ENCODE measurements around the gene MICU1.

The MICU1 gene

DNA sequence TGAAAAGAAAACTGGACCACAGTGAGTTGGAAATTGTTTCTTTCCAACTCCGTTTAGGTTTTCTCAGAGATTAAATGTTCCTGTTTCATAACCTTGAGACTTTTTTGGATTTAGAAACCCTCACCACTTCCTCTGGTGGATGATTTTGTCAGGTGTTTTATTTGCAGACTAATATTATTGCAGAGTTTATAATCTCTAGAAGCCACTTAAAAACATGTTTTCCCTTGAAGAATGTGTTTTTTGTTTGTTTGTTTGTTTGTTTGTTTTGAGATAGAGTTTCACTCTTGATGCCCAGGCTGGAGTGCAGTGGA lies 520 bp upstream of the MICU1 start:
- no peak for DNase-seq (ENCODE audit: low spot score)

DNA sequence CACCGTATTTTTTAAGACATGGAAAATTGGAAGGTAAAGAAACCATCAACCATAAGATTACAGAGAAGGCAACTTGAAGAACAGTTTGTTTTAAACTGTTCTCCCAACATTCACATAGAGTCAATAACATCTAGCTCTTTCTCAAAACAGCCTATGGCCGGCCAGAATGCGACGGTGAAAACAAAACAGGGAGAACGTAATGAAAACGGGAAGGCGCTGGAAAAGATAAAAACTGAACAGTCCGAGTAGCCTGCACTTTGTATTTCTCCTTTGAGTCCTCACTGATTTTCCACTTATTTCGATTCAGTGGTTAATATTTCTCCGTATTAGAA lies 637 bp downstream of the MICU1 start:
- DNase-seq (ENCODE audit: low spot score), result no peak

DNA sequence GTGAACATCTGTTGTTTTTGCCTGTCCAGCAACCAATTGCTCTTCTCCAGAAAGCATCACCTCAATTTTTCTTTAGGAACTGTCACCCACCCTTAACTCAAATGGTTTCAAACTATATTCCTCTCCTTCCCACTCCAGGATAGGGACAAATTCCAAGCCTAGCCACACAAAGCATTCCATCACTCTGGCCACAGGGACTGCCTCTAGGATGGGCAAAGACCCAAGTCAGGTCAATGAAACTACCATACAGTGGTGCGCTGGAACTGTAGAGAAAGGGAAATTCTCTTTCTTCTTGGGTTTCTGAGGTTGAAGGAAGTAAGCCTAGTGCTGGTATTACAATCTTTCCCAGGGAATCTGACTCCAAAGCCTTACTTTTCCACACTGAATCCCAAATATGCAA lies 3.6 kb downstream of the MICU1 start:
- no peak for DNase-seq (ENCODE audit: low spot score)

DNA sequence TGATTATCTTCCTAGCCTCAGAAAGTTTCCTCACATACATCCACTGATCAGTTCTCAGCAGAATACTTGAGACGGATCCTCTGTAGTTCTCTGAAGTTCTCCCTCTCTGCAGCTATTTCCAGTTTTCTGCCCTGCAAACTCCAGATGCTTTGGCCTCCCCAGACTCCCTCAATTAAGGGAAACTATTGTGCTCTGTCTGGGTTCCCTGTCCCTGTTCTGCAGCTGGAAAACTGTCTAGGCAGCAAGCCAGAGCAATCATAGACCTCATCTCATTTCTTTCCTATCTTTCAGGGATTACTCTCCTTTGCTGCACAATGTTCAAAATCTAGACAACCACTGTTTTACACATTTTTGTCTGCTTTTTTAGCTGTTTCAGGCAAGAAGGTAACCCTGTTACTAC lies 9.2 kb downstream of the MICU1 start:
- DNase-seq (ENCODE audit: low spot score), result no peak

DNA sequence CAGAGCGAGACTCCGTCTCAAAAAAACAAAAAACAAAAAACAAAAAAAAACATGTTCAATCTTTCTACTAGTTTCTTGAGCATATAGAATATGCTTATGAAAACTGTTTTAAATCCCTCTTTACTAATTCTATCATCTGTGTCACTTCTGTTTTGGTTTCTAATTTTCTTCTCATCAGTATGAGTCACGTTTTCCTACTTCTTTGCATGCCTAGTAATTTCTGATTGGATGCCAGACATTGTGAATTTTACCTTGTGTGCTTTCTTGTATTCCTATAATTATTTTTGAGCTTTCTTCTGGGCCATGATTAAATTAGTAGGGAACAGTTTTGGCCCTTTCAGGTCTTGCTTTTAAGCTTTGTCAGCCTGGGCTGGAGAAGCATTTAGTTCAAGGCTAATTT lies 9.9 kb downstream of the MICU1 start:
- DNase-seq (ENCODE audit: low spot score), result no peak

DNA sequence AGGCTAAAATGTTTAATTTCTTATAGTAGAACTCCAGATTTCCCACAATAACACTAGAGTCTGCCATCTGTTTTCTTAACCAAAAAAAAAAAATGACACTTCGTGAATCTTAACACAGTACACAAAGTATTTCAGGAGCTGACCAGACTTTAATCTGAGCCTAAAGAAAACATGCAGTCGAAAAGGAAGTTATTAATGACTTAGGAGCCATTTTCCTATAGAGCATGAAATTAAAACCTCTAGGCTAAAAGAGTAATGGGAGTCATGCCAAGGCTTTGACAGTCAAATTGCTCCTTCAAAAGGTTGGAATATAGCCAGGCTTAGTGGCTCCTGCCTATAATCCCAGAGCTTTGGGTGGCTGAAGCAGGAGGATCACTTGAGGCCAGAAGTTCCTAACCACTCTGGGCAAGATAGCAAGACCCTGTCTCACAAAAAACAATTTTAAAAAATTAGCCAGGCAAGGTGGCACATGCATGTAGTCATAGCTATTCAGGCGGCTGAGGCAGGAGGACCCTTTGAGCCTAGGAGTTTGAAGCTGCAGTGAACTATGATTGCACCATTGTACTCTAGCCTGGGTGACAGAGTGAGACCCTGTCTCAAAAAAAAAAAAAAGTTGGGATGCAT lies 13.6 kb downstream of the MICU1 start:
- DNase-seq (ENCODE audit: low spot score), result no peak

DNA sequence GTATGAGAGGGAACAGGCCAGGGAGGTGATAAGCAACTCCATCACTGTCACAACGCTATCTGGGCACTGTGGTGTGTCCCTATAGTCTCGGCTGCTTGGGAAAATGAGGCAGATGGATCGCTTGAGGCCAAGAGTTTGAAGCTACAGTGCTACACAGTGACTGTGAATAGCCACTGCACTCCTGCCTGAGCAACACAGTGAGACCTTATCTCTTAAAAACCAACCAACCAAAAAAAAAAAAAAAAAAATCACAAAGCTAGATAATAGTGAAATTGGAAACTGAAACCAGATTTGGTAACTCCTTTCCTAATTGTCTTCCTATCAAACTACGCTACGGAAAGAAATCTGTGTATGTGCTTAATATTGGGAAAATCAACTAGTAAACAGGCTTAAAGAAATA lies 14.1 kb downstream of the MICU1 start:
- no peak for DNase-seq (ENCODE audit: low spot score)

DNA sequence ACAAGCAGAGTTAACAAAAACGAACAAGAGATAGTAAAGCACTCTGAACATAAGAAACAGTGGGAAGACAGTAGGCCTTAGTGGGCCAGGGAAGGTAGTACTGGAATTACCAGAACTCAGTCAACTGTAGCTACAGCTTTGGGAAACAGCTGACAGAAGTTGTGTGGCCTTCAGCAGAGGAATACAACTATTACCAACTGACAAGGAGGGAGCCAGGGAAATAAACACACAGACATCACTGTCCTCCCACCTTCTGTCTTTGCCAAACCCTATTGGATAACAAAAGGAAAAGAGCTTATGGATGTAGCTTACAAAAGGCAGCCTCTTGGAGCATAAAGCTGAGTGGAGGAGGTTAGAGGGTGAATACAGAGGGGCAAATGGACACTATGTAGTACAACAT lies 15.4 kb downstream of the MICU1 start:
- DNase-seq (ENCODE audit: low spot score), result no peak

DNA sequence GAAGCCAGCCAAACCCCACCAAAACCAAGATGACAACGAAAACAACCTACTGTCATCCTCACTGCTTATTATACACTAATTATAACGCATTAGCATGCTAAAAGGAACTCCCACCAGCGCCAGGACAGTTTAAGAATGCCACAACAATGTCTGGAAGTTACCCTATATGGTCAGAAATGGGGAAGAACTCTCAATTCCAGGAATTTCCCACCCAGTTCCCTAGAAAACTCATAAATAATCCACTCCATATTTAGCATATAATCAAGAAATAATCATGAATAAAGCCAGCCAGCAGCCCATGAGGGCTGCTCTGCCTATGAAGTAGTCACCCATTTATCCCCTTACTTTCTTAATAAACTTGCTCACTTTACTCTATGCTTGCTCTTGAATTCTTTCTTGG lies 20.8 kb downstream of the MICU1 start:
- DNase-seq (ENCODE audit: low spot score), result no peak

DNA sequence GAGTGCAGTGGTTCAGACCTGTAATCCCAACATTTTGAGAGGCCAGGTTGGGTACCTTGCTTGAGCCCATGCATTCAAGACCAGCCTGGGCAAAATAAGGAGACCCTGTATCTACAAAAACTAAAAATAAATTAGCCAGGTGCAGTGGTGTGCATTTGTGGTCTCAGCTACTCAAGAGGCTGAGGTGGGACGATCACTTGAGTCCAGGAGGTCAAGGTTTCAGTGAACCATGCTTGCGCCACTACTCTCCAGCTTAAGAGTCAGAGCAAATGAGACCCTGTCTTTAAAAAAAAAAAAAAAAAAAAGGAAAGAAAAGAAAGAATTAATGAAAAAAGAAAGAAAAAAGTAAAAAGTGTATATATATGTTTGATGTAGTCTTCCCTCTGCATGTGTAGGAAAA lies 24.7 kb downstream of the MICU1 start:
- DNase-seq (ENCODE audit: low spot score), result no peak

DNA sequence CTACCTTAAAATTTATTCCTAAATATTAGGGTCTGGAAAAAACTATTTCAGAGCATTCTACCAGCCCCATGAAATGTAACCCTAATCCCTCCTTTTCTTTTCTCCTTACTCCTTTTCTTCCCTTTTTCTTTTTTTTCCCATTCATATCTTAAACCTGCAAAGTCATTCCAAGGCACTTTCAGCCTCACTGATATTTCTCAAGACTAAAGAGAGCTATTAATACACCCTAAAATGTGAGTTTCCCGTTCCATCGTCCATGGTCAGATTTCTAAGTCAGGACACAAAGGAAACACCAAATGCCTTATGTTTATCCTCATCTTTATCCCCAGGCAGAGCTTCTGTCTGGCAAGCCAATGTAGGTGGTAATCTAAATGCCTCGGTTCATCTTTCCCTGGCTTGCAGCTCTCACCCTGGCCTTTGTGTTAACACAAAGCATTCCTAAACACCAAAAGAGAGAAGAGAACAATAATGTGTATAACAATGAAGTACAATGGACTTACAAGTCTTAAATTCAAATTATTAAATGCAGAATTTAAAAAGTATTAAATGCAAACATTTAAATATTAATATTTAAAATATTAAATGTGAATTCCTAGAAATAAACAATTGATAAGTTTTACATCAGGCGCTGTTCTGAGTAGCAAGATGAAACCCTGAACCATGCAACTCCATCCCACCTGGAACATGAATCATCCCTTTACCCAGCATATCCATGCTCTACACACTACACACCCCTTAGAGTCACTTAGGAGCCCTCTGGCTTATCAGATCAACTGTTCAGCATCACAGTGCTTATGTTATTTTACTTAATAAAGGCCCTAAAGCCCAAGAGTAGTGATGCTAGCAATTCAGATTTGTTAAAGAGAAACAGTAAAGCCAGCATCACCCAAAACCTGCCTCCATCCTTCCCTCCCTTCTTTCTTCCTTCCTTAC lies 26.8 kb downstream of the MICU1 start:
- no peak for DNase-seq (ENCODE audit: low spot score)

DNA sequence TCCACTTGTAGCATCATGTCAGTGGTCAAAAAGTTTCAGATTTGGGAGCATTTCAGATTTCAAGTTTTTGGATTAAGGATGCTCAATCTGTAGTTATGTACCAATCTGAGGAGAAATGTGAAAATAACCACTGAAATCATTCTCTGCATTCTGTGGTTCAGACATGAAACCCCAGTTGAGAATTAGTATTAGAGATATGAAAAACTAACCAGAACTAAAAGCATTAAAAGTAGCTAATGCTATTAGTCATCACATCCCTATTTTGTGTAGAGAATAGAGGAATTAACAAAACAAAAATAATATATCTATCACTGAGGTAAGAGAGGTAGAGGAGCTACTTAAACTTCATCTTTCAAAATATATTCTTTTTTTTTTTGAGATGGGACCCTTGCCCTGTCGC lies 28.0 kb downstream of the MICU1 start:
- DNase-seq (ENCODE audit: low spot score), result no peak

DNA sequence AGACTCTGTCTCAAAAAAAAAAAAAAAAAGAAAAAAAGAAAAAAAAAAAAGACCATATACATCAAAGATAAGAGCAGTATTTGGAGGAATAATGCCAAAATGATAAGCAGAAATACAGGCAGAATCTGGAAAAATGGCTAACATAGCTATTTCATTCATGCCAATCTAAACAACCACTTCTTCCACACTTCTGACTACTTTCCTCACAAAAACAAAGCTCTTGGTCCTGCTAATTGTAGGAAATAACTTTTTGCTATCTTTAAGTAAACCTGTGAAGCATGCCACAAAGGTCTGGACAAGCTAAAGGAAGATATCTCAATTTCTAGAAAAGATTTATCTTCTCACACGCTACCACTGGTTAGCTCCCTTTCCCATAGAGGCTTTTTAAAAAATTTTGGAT lies 30.4 kb downstream of the MICU1 start:
- DNase-seq (ENCODE audit: low spot score), result no peak

DNA sequence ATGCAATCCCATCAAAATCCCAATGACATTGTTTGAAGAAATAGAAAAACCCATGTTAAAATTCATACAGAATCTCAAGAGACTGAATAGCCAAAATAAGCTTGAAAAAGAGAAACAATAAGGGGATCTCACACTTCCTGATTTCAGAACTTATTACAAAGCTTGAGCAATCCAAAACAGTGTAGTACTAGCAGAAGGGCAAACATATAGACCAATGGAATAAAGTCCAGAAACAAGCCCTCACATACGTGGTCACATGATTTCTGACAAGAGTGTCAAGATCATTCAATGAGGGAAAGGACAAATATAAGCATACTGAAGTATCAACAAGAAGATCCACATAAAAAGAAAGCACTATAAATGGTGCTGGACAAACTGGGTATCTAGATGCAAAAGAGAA lies 31.9 kb downstream of the MICU1 start:
- DNase-seq (ENCODE audit: low spot score), result no peak

DNA sequence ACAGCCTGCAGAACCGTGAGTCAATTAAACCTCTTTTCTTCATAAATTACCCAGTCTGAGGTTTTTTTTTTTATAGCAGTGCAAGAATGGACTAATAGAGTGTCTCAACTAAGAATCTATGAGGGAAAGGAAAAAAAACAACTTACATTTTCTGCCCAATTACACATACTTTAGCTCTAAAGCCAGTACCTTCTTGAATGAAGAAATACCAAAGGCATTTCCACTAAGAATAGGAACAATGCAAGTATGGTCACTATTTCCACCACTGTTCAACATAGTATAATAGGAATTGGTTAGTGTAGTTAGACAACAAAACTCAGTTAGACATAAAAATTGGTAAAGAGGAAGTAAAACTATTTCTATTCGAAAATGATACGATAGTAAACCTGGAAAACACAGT lies 37.6 kb downstream of the MICU1 start:
- no peak for DNase-seq (ENCODE audit: low spot score)

DNA sequence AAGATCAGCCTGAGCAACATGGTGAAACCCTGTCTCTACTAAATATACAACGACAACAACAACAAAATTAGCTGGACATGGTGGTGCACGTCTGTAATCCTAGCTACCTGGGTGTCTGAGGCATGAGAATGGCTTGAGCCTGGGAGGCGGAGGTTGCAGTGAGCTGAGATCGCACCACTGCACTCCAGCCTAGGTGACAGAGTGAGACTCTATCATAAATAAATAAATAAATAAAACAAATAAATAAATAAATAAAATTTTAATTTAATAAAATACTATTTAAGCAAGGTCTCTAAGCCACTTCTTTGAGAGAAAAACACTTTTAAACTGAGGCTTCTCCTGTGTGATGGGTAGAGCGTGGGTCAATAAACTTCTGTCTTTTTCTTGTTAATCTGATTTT lies 38.3 kb downstream of the MICU1 start:
- no peak for DNase-seq (ENCODE audit: low spot score)

DNA sequence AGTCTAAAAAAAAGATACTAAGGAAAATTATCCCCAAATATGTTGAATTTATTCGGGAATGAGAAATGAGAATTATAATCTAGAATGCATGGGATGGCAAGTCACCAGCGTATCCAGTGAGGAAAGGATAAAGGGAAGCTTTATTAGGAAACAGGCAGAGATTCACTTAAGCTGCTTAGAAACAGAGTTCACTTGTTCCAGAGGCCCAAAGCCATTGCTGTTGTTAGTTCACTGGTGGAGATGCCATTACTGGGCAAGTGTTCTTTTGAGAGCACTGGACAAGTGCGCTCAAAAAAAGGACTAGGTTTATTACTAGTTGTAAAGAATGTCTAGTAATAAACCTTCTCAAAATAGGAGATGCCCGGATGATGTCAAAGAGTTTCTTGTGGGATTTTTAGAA lies 51.2 kb downstream of the MICU1 start:
- DNase-seq (ENCODE audit: low spot score), result no peak

DNA sequence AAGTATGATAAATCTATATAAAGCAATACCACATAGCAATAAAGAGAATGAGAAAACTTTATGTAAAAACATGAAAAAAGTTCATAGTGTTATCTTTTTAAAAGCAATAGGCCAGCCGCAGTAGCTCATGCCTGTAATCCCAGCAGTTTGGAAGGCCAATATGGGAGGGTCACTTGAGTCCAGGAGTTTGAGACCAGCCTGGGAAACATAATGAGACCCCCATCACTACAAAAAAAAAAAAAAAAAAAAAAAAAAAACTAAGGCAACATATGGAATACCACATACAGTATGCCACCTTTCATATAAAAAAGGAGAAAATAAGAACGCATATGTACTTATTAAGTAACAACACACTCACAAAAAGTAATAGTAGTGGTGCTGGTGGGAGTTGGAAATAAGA lies 52.8 kb downstream of the MICU1 start:
- no peak for DNase-seq (ENCODE audit: low spot score)

DNA sequence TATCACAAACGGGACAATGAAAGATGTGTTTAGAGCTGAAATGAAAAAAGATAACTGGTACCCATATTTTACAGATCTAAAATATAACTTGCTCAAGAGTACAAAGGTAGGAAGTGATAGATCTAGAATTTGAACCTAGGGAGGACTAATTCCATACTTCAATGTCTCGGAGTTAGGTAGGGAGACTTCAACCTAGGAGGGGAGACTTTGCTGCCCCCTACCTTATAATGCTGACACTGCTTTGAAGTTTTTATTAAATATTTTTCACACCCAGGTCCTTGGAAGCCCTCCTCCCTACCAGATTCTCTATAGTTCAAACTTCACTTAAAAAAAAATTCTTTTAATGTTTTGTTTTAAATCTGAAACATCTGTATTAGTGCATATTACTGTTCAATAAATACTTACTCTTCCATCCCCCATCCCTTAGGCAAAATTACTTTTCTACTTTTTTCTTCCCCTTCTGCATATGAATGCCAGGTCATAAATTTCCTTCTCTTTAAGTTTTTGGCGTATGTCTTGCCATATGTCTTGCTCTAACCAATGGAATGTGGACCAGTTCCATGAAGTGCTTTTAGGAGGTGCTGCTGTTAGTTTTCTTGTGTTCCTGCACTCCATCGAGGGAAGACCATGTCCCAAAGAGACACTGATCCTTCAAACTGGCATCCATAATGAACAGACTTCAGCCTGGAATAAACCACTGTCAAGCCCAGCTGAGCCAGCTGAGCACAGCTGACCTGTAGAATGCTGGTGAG lies 57.8 kb downstream of the MICU1 start:
- peak; percentile 20 for DNase-seq (ENCODE audit: low spot score)

DNA sequence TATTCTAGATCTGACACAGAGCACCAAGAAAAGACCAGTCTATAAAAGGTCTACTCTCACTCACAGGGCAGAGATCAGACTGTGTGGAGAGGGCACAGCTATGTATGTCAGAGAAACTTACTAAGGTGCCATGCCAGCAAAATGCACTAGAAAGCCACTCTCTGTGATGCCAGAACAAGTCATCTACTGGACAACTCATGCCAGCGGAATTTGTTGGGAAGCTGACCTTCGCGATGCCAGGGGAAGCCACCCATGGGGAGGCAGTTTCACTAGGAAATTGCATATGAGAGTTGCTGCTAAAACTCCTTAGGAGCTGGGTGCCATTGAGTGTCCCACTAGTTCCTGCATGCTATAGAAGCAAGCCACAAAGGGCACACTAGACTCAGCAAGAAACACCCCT lies 58.5 kb downstream of the MICU1 start:
- DNase-seq (ENCODE audit: low spot score), result no peak

DNA sequence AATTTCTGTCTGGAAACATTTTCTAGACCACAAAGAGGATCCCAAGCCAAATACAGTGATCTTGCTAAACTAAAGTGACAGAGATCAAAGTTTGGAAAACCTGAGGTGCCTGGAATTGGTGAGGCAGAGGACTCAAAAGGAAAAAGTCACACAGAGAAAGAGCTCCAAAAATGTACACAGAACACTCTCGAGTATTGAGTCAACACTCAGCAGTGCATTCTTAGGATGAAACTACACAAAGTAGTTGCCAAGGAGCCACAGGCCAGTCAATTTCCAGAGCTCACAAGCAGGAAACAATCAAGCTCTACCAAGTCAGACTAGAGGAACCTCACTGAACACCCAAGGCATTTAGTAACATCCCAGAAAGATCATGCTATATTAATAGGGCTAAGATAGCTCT lies 61.3 kb downstream of the MICU1 start:
- no peak for DNase-seq (ENCODE audit: low spot score)

DNA sequence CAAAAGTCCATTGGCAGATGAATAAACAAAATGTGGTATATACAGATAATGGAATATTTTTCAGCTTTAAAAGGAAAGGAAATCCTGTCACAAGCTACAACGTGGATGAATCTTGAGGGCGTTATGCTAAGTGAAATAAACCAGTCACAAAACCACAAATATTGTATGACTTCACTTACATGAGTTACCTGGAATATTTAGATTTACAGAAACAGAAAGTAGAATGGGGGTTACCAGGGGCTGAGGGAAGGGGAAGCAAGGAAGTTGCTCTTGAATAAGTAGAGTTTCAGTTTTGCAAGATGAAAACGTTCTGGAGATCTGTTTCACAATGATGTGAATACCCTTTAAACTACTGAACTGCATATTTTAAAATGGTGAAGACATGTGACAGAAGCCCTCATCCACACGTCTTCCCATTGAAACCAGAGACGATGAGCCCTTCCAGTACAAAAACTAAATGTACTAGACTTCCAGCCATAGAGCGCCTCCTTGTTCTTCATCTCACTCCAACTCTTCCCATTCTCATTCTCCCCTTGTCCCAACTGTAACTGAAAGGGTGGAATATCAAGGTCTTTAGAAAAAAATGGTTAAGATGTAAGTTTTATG lies 62.4 kb downstream of the MICU1 start:
- DNase-seq (ENCODE audit: low spot score), result no peak

DNA sequence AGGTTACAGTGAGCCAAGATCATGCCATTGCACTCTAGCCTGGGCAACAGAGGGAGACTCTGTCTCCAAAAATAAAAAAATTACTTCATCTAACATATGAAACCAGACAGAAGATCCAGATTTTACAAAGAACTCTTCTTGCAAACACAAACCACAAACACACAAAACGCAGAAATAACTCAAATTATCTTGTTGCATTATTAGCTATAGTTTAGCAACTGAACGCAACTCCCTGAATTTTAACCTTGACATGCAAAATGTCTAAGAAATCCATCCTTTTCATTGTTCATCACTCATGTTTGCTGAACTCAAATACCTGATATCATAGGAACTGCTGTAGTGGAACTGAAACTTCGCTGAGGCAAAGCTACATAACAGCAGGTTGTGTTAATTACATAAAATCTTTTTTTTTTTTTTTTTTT lies 64.1 kb downstream of the MICU1 start:
- peak; percentile 20 for DNase-seq (ENCODE audit: low spot score)

Measured in germinal center (tissue), 1 donor.